Caco-2 (cell line): Measurements from ENCODE around the gene CHRNA7. TPM values are rescaled to one million over a fixed set of nuclear protein-coding genes. Genes with fewer than 3 reads are reported as not detected.

Experiments
- BruUV-seq: library from RNA; stranded (reverse); fragments of 400-500 nt; replicated peaks from 2 replicates; lab custom pipeline; 2021; lab: Mats Ljungman, UMichigan
- CTCF ChIA-PET: fragments of 300-600 bp; sonication (Branson Sonifier 250); formaldehyde crosslinking; loops from one replicate; lab custom pipeline; 2022; ENCODE audit warnings: antibody characterized with exemption; lab: Charles Lee
- POLR2A ChIA-PET: fragments of 300-600 bp; sonication (Branson Sonifier 250); formaldehyde crosslinking; loops from one replicate; lab custom pipeline; 2022; ENCODE audit warnings: antibody characterized with exemption; lab: Charles Lee
- DNase-seq, 2 experiments: peaks; one replicate each; pipeline versions ENCODE4 v3.0.0 to v3.0.0-alpha.2; 2020 to 2022
- H3K27me3 ChIP-seq: replicated peaks from 2 replicates; pipeline ENCODE4 v1.6.0; 2011; ENCODE audit warnings: low read length; ENCODE audit not compliant: control insufficient read depth, insufficient read depth
- H3K36me3 ChIP-seq: 2 replicates; pipeline ENCODE4 v1.5.1; 2011; ENCODE audit warnings: low read length; ENCODE audit not compliant: control insufficient read depth, insufficient read depth
- H3K4me1 ChIP-seq: fragments of 250-450 bp; sonication (Bioruptor Pico); 2 replicates; pipeline ENCODE4 v1.5.1; 2020; ENCODE audit warnings: mild to moderate bottlenecking
- H3K4me3 ChIP-seq: 2 replicates; pipeline ENCODE4 v1.5.1; 2011; ENCODE audit warnings: low read depth, mild to moderate bottlenecking, control low read depth, low read length
- H3K9me3 ChIP-seq: fragments of 250-450 bp; sonication (Bioruptor Pico); 2 replicates; pipeline ENCODE4 v1.5.1; 2020; ENCODE audit warnings: mild to moderate bottlenecking, moderate library complexity
- H3K27ac Mint-ChIP-seq: one replicate; pipeline ENCODE4 v1.8.0; 2022; ENCODE audit warnings: mixed read lengths; ENCODE audit not compliant: unreplicated experiment
- H3K27me3 Mint-ChIP-seq: one replicate; pipeline ENCODE4 v1.8.0; 2022; ENCODE audit warnings: mixed read lengths; ENCODE audit not compliant: insufficient read depth, unreplicated experiment
- H3K36me3 Mint-ChIP-seq: one replicate; pipeline ENCODE4 v1.8.0; 2022; ENCODE audit warnings: mild to moderate bottlenecking, mixed read lengths; ENCODE audit not compliant: insufficient read depth, unreplicated experiment
- H3K4me1 Mint-ChIP-seq: one replicate; pipeline ENCODE4 v1.8.0; 2022; ENCODE audit warnings: low read depth, mixed read lengths; ENCODE audit not compliant: unreplicated experiment
- H3K4me3 Mint-ChIP-seq: one replicate; pipeline ENCODE4 v1.8.0; 2022; ENCODE audit warnings: mild to moderate bottlenecking, moderate library complexity, mixed read lengths; ENCODE audit not compliant: unreplicated experiment
- H3K9me3 Mint-ChIP-seq: one replicate; pipeline ENCODE4 v1.8.0; 2022; ENCODE audit warnings: mixed read lengths; ENCODE audit not compliant: unreplicated experiment
- CTCF ChIP-seq, 2 experiments: fragments of 200-600 bp in 1 of 2; IDR thresholded peaks; 1 replicate in 1 of 2; 2 replicates in 1 of 2; pipeline versions ENCODE4 v1.5.1 to v1.8.0; 2011 to 2022; ENCODE audit warnings: antibody characterized with exemption in 1 of 2, control low read depth in 1 of 2, inconsistent platforms in 1 of 2, low read depth in 1 of 2, low read length in 1 of 2, mild to moderate bottlenecking in 1 of 2, moderate library complexity in 1 of 2; ENCODE audit not compliant: insufficient read depth in 1 of 2, severe bottlenecking in 1 of 2, unreplicated experiment in 1 of 2
- intact Hi-C: fragments of 100-400 bp; cut with micrococcal nuclease; formaldehyde crosslinking; loops from one replicate; pipeline ENCODE4 v1.10.0; 2022; ENCODE audit not compliant: unreplicated experiment
- total RNA-seq: library from RNA; stranded (reverse); gene quantifications from 2 replicates; pipeline ENCODE4 v1.2.3, GENCODE V29; 2022

Gene CHRNA7
- total RNA-seq, 1 experiment from 2014 or later, result 0.11 TPM

- no peak for TF ChIP-seq CTCF (IDR thresholded peaks at IDR 0.05; ENCODE audit: insufficient read depth in 1 of 2, low read depth in 1 of 2, low read length in 1 of 2, severe bottlenecking in 1 of 2, unreplicated experiment in 1 of 2)
- peaks cover 7% of the 10 kb centered on the region; the same call in 1 of the 2 replicates for H3K9me3 ChIP-seq
- no peak overlapping the region for H3K4me3 Mint-ChIP-seq
- ChIA-PET CTCF (no interaction called here), POLR2A (no interaction called here)
- intact Hi-C loops, result no loop called here
- H3K9me3 Mint-ChIP-seq, result peaks cover 11% of the 10 kb centered on the region
- H3K36me3 Mint-ChIP-seq, result no peaks in the 10 kb centered on the region
- no peak overlapping the region for H3K27ac Mint-ChIP-seq
- H3K4me3 ChIP-seq, result no peak overlapping the region
- H3K27me3 ChIP-seq, result no peaks in the 10 kb centered on the region
- BruUV-seq, result no TSS peak
- H3K27me3 Mint-ChIP-seq, result peaks cover 1% of the 10 kb centered on the region
- DNase-seq, result no peak
- no peaks in the 10 kb centered on the region for H3K36me3 ChIP-seq
- no peaks in the 10 kb centered on the region for H3K4me1 ChIP-seq
- H3K4me1 Mint-ChIP-seq, result no peaks in the 10 kb centered on the region
Measured at GRCh38 chr15:32053719-32054118, 23.4 kb downstream of the CHRNA7 start.

GRCh38 chr15:32057876-32058425 lies 27.6 kb downstream of the CHRNA7 start:
- DNase-seq, result no peak

GRCh38 chr15:32060706-32061105 lies 30.4 kb downstream of the CHRNA7 start:
- Mint-ChIP-seq H3K36me3 (no peaks in the 10 kb centered on the region), H3K27me3 (peaks cover 3% of the 10 kb centered on the region), H3K9me3 (peaks cover 10% of the 10 kb centered on the region), H3K4me1 (no peaks in the 10 kb centered on the region), H3K27ac (no peak overlapping the region), H3K4me3 (no peak overlapping the region)
- no TSS peak for BruUV-seq
- Histone ChIP-seq H3K4me1 (no peaks in the 10 kb centered on the region), H3K36me3 (no peaks in the 10 kb centered on the region), H3K4me3 (no peak overlapping the region), H3K27me3 (no peaks in the 10 kb centered on the region), H3K9me3 (peaks cover 7% of the 10 kb centered on the region; the same call in 1 of the 2 replicates)
- intact Hi-C loops, result no loop called here
- no peak for TF ChIP-seq CTCF (IDR thresholded peaks at IDR 0.05; ENCODE audit: insufficient read depth in 1 of 2, low read depth in 1 of 2, low read length in 1 of 2, severe bottlenecking in 1 of 2, unreplicated experiment in 1 of 2)
- ChIA-PET POLR2A (no interaction called here), CTCF (no interaction called here)
- DNase-seq, result no peak

More at GRCh38 chr15:32057876-32058425, 27.6 kb downstream of the CHRNA7 start:
- BruUV-seq, result no TSS peak
- H3K4me3 ChIP-seq, result no peak overlapping the region
- Mint-ChIP-seq H3K36me3 (no peaks in the 10 kb centered on the region), H3K4me3 (no peak overlapping the region), H3K27ac (no peak overlapping the region), H3K4me1 (no peaks in the 10 kb centered on the region), H3K27me3 (peaks cover 3% of the 10 kb centered on the region), H3K9me3 (no peaks in the 10 kb centered on the region)
- H3K9me3 ChIP-seq, result peaks cover 7% of the 10 kb centered on the region; the same call in 1 of the 2 replicates
- H3K27me3 ChIP-seq, result no peaks in the 10 kb centered on the region
- no peaks in the 10 kb centered on the region for H3K36me3 ChIP-seq
- ChIA-PET CTCF (no interaction called here), POLR2A (no interaction called here)
- intact Hi-C loops, result no loop called here
- H3K4me1 ChIP-seq, result no peaks in the 10 kb centered on the region
- TF ChIP-seq CTCF (IDR thresholded peaks at IDR 0.05; ENCODE audit: insufficient read depth in 1 of 2, low read depth in 1 of 2, low read length in 1 of 2, severe bottlenecking in 1 of 2, unreplicated experiment in 1 of 2), result no peak
